Stomach (tissue), 4 donors: ENCODE data around the gene OMG.

Experiments used
- EP300 ChIP-seq: sonication (generic); formaldehyde crosslinking; IDR thresholded peaks from one replicate; pipeline ENCODE4 v1.6.1; 2017; ENCODE audit warnings: antibody characterized with exemption
- POLR2A ChIP-seq, 4 donors: fragments of 450-650 bp; IDR thresholded peaks; one replicate each; pipeline ENCODE4 v1.6.1; 2016; ENCODE audit warnings: antibody characterized with exemption in 4 of 4, control low read depth in 2 of 4, mild to moderate bottlenecking in 1 of 4, moderate library complexity in 1 of 4
- POLR2AphosphoS5 ChIP-seq, 3 donors: sonication (generic); formaldehyde crosslinking; IDR thresholded peaks; one replicate each; pipeline ENCODE4 v1.6.1; 2016; ENCODE audit warnings: antibody characterized with exemption in 3 of 3
- TF ChIP-seq, protein P1 (sequence below), 7 experiments: fragments of 450-650 bp in 4 of 7; fragments of 200-600 bp in 3 of 7; sonication (generic) in 3 of 7; IDR thresholded peaks; one replicate each; pipeline ENCODE4 v1.5.1; 2016 to 2019; ENCODE audit warnings: antibody characterized with exemption in 7 of 7, control low read depth in 2 of 7, mild to moderate bottlenecking in 1 of 7

DNA sequence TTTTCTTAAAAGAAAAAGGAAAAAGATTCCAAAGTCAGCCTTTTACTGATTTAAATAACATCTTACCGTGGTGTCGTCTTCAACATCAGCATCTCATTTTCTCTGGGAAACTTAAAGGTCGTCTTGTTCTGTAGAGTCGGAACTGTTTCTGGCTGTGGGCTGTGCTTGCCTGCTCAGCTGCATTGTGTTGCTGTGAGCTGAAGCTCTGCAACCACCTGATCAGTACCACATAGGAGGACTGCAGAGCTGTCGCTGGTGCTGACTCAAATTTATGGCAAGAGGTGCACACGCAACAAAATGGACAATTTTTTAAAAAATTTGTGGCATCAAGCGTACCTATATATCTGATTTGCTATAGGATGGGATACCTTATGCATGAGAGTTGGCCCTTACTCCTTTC, at the start of gene OMG:
- no peak for TF ChIP-seq POLR2AphosphoS5 (IDR thresholded peaks at IDR 0.05)
- TF ChIP-seq, protein P1, sequence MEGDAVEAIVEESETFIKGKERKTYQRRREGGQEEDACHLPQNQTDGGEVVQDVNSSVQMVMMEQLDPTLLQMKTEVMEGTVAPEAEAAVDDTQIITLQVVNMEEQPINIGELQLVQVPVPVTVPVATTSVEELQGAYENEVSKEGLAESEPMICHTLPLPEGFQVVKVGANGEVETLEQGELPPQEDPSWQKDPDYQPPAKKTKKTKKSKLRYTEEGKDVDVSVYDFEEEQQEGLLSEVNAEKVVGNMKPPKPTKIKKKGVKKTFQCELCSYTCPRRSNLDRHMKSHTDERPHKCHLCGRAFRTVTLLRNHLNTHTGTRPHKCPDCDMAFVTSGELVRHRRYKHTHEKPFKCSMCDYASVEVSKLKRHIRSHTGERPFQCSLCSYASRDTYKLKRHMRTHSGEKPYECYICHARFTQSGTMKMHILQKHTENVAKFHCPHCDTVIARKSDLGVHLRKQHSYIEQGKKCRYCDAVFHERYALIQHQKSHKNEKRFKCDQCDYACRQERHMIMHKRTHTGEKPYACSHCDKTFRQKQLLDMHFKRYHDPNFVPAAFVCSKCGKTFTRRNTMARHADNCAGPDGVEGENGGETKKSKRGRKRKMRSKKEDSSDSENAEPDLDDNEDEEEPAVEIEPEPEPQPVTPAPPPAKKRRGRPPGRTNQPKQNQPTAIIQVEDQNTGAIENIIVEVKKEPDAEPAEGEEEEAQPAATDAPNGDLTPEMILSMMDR (IDR thresholded peaks at IDR 0.05) = no peak
- TF ChIP-seq POLR2A (IDR thresholded peaks at IDR 0.05) = no peak
- no peak for TF ChIP-seq EP300
